NCI-H774 (cell line): ENCODE data around the gene ASPG.

Experiments
- DNase-seq: peaks from one replicate; lab custom pipeline; 2025; lab: John Stamatoyannopoulos, UW

The ASPG gene

DNA sequence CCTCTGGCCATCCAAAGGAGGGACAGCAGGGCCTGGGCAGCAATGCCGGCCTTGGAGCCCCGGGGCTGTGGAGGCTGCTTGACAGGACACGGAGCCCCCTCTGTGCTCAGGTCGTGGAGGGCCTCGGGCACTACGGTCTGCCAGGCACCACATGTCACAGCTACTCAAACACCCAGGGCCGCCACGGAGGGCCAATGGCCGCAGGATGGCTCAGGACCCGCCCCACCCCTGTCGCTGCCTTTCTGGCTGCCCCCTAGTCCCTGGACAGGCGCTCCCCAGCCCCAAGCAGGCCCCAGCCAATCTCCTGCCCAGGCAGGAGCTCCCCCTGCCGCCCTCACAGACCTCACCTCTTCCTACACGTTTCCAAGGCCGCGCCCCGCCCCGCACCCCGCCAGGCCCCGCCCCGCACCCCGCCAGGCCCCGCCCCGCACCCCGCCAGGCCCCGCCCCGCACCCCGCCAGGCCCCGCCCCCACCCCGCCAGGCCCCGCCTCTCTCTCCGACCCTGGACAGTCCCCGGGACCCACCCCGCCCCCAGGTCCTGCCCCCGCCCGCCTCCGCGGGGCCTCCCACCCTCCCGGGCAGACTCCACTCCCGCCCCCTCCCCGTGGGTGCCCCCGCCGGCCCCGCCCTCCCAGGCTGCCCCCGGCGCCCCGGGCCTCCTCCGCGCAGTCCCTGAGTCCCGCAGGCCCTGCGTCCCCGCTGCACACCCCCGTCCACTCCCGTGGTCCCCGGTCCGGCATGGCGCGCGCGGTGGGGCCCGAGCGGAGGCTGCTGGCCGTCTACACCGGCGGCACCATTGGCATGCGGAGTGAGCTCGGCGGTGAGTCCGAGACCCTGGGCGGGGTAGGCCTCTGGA is at the start of gene ASPG:
Gene ASPG (plus strand): TSS at position 669 of the 857 bp plus-strand sequence. CDS start 71 bp downstream, at position 740.
- DNase-seq, result no peak

DNA sequence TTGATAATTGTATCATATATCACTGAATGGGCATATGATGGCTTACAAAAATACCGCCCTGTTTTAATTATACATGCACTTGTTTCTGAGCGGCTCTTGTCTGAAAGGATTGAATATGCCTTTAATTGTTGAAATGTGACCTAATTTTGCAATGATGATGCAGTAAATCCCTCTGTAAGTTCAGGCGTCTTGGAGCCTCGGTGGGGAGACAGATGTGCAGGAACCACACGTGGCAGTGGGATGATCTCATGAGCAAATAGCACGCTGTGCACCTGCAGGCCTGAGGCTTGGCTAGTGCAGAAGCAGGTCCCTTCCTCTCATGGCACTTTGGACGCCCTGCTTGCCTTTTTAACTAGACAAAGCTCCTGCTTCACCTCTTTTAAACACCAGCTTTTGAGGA is 49.3 kb upstream of the ASPG start:
- no peak for DNase-seq

DNA sequence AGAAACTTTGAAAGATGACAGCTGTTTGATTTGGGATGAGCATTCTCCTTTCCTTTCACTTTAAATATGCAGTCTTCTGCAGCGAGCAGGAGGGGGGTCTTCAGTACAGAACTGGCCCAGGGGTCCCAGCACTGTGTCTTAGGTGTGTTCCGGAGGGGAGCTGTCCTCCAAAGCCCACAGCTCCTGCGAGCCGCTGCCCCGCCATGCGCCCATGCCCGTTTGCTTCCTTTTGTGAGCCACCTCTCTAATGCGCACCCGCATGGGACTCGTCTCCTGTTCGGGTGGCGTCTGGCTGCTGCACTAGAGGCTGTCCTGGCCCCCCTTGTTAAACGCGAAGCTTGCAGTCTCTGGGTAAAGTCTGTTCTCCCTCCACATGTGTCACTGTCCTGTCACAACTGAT is 48.4 kb upstream of the ASPG start:
- no peak for DNase-seq

DNA sequence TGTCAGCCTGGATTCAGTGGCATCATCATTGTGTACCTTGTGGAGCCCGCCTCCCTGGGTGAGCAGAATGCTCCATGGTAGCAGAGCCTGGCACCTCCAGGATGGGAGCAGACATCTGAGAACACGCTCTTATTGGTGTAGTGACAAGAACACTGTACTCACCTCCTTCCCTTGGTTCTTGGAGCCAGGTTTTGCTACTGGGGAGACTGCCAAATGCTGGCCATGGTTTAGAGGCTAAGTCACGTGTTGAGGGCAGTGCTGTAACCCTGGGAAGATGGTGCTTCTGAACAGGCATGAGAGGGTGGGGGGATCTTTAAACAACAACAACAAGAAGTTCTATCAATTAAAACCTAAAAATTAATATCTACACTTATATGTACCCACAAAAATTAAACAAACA is 47.6 kb upstream of the ASPG start:
- no peak for DNase-seq

DNA sequence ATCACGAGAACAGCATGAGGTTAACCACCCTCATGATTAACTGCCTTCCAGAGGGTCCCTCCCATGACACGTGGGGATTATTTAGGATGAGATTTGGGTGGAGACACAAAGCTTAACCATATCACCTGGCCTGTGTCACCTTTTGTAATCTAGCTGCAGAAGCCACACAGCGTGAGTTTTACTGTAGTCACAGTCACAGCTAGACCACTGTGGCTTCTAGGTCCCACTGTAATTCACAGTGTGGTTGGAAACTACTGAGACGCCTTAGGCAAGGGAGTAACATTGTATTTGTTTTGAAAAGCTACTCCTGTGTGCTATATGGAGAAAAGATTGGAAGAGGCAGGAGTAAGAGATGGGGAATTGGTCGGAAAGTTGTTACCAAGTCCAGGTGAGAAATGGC is 46.3 kb upstream of the ASPG start:
- no peak for DNase-seq

DNA sequence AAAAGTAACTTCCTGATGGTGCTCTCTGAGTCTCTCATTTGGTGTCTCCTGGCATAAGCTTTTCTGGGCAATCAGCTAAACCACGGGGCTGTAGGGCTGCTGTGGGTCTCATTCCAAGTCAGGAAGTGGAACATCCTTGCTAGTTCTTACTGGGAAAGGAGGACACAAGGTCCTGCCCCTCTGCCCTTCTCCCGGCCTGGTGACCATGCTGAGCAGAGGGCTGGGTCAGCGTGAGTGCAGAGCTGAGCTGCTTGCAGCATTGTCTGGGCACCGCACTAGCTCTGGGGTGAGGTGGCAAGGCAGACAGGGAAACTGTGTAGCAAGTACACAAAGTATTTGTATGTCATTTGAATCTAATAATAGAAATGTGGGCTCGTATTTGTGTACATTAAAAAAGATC is 45.0 kb upstream of the ASPG start:
- no peak for DNase-seq

DNA sequence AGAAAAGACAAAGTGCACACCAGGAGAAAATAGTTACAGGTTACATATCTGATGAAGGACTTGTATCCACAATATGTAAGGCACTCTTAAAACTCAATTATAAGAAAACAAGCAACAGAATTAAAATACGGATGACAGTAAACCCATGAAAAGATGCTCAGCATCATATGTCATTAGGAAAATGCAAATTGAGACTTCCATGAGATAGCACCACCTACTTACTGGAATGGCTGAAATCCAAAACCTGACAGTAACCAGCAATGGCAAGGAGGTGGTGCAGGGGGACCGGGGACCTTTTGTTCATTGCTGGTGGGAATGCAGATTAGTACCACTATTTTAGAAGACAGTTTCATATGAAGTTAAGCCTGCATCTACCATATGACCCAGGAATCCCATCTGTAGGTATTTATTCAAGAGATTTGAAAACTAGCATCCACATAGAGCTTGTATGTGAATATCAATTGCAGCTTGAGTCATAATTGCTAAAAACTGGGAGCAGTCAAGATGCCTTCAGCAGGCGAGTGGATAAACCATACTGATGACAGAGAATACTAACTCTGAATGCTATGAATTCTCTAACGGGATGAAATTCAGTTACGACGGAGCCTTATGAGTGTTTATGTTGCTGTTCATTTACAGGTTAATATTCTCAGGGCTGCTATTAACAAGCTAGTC is 43.9 kb upstream of the ASPG start:
- DNase-seq, result no peak

DNA sequence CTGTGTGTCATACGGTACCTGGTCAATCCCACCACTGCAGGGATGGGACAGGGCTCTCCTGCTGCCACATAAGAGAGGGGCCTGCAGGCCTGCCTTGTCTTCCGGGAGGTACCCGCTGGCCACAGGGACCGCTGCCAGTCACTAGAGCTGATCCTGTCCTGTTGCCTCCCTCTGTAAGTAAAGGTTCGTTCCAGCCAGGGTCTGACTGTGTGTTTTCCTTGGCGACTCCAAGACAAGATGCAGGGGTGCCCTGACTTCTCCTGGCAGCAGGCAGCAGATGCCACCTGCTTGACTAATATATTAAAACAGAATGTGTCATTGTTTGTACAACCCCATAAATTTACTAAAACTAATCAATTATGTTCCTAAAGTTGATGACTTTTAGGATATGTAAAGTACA is 41.5 kb upstream of the ASPG start:
- no peak for DNase-seq

DNA sequence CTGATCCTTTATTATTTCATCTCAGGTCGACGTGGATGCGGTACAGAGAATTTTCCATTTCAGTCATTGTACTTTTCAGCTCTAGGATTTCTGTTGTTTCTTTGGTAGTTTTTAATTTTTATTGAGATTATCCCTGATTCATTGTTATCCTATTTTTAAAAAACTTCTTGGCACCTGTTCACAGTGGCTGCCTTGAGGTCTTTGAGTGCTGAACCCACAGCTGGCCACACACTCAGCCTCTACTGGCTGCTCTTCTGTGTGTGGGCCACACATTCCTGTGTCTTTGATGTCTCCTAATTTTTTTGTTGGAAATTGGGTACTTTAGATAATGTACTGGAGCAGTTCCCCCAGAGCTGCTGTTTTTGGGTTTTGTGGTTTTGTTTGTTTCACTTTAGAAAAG is 37.7 kb upstream of the ASPG start:
- DNase-seq, result no peak

DNA sequence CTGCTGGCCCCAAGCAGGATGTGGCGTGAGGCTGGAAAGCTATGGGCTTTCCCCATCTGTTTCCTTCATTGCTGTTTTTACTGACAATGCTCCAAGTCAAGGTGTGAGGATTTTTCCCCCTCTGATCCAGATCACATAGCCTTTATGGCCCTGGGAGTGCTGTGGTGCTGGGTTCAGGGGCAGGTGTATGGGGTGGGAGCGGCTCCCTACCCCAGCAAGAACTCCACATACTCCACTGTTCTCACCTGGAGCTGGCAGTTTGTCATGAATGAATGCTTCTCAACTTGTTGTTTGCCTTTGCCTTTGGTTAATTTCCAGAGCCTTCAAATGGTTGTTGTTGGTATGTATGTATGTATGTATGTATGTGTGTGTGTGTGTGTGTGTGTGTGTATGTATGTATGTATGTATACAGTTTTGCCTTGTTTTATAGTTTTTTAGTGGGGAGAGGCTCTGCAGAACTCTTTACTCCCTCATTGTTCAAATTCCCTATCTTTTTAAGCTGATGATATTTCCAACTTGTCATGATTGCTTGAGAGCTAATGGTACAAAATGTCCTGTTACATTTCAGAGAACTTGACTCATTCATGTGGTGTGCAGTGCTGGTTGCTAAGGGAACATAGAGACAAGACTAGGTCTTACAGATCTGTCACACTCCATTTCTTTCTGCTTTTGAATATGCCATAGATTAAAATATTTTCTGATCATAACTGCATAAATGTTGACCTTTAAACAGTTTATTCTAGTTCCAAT is 36.6 kb upstream of the ASPG start:
- no peak for DNase-seq

DNA sequence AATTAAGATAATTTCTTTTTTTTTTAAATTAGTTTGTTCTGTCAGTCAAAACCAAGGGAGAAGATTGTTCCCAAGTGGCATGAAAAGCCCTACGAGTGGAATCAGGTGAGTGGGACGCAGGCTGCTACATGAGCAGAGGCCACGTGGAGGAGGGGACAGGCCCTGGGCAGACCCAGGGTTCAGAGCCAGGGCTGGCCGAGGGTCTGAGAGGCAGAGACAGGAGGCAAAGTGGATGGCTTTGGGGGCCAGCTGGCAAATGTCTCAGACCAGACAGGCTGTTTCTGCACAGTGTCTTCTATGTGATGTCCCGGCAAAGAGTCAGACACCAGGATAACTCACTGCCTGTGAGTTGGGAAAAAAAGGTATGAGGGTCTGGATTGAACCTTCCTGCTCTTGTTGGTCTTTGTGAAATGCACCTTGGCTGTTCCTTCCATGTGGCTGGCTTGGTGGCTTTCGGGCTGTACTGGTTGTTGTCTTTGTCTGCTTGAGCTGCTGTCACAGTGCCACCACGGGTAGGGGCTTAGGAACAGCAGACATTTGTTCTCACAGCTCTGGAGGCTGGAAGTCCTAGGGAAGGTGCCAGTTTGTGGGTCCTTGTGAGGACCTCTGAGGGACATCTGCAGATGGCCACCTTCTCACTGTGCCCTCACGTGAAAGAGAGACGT is 35.8 kb upstream of the ASPG start:
- DNase-seq, result no peak

DNA sequence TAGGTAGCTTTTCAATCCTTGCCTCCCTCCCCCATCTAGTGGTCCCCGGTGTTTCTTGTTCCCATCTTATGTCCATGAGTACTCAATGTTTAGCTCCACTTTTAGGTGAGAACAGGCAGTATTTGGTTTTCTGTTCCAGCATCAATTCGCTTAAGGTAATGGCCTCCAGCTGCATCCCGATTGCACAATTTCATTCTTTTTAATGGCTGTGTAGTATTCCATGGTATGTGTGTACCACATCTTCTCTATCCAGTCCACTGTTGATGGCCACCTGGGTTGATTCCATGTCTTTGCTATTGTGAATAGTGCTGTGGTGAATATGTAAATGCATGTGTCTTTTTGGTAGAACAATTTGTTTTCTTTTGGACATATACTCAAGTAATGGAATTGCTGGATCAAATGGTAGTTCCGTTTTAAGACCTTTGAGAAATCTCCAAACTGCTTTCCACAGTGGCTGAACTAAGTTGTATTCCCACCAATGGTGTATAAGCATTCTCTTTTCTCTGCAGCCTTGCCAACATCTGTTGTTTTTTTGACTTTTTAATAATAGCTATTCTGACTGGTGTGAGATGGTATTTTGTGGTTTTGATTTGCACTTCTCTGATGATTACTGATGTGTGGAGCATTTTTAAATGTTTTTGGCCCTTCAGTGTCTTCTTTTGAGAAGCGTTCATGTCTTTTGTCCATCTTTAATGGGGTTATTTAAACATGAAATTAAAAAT is 34.2 kb upstream of the ASPG start:
- no peak for DNase-seq

DNA sequence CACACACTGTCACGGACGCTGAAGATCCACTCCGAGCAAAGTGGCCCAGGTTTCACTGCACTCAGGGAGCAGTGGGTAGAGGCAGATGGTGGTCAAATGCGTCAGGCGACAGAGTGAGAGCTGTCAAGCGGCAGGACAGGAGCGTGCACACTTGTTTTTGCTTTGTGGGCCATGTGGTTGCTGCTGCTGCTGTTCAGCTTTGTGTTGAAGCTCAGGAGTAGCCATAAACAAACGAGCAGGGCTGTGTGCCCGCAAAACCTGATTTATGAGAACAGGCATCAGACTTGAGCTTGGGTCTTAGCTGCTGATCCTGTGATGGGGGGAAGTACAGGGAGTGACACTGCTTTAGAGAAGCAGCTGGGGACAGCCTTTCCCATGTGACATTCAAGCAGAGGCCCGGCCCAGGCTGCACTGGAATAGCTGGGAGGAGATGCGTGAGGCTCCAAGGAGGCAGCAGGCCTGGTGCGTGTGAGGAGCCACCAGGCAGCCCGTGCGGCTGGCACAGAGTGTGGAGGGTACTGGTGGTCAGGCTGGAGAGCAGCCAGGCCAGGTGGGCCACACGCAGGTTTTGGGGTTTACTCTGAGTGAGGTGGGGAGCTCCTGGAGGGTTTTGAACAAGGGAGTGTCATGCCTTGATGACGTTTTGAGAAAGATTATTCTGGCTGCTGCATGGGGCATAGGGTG is 31.1 kb upstream of the ASPG start:
- DNase-seq, result no peak

DNA sequence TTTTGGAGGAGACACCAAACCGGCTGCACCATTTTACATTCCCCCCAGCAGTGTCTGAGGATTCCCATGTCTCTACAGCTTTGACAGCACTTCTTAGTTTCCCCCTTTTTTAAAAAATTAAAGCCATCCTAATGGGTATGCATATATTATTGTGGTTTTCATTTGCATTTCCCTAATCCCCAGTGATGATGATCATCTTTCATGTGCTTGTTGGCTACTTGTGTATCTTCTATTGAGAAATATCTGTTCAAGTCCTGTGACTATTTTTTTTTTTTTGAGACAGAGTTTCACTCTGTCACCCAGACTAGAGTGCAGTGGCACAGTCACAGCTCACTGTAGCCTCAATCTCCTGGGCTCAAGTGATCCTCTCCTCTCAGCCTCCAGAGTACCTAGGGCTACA is 23.2 kb upstream of the ASPG start:
- no peak for DNase-seq

DNA sequence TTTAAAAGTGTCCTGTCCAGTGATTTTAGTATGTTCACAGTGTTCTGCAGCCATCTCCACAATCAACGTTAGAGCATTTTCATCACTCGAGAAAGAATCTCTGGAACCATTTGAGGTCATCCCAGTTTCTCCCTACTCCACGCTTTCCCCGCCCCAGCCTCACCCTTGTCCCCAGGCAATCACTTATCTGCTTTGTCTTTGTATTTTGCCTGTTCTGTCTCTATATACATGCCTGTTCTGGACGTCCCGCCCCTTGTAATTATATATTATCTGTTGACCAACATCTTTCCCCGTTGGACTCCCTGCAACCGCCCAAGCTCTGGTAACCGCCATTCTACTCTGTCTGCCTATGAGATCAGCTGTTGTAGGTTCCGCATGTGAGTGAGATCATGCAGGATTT is 21.5 kb upstream of the ASPG start:
- DNase-seq, result no peak

DNA sequence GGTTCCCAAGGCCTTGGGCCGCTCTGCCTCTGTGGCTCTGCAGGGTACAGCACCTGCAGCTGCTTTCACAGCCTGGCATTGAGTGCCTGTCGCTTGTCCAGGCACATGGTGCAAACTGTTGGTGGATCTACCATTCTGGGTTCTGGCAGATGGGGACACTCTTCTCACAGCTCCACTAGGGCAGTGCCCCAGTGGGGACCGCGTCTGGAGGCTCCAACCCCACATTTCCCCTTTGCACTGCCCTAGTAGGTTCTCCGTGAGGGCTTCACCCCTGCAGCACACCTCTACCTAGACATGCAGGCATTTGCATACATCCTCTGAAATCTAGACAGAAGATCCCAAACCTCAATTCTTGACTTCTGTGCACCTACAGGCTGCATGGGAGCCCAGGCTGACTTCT is 19.2 kb upstream of the ASPG start:
- no peak for DNase-seq

DNA sequence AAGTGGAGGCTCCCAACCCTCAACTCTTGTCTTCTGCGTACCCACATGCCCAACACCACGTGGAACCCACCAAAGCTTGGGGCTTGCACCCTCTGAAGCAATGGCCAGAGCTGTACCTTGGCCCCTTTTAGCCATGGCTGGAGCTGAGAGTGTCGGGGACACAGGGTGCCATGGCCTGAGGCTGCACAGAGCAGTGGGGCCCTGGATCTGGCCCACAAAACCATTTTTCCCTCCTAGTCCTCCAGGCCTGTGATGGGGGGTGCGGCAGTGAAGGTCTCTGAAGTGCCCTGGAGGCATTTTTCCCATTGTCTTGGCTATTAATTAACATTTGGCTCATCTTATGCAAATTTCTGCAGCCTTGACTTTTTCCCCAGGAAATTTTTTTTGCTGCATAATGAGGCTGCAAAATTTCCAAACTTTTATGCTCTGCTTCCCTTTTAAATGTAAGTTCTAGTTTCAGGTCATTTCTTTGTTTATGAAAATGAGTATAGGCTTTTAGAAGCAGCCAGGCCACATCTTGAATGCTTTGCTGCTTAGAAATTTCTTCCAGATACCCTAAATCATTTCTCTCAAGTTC is 18.7 kb upstream of the ASPG start:
- DNase-seq, result no peak

DNA sequence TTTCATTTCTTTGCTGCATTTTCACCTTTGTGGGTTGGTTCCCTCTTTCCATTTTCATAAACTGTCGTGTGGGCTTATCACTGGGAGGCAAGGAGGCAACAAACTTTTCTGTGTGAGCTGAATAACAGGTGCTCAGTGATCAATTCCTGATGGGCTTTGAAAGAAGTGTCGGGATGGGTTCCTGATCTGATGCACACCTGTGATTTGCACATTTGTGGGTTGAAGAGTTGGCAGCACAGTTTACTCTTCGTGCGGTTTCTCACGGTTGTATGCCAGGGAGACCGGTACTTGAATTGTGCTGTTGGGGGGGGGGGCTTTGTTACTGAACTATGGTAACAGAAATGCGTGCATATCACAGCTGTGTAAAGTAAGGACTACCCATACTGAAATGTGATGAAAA is 16.0 kb upstream of the ASPG start:
- no peak for DNase-seq

DNA sequence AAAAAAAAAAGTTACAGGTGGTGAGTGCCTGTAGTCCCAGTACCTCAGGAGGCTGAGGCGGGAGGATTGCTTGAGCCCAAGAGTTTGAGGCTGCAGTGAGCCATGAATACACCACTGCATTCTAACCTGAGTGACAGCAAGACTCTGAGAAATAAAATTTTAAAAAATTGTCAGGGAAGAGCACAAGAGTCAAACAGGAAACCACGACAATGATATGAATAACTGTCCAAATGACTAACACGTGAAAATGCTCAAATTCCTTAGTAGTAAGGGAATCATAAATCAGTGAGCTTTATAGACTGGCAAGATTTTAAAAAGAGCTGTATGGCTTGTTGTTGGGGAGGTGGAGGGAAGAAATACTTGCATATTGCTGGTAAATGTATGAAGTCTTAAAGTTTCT is 12.9 kb upstream of the ASPG start:
- DNase-seq, result no peak

DNA sequence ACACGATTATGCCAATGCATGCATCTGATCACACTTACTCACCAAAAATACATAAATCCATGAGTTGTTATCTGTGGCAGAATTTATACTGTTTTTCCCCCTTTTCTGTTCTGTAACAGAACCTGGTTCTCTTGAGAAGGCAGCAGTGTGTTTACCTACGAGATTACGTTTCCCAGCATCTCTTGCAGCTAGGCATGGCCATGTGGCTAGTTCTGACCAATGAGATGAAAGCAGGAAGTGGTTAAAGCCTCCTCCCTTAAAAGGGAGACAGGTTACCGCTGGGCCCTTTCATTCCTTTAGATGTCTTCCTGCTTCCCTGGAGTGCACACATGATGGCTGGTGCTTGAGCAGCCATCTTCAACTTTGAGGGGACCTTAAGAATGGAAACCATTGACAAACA is 11.7 kb upstream of the ASPG start:
- no peak for DNase-seq
